Neural cell (in vitro differentiated cells): Measurements from ENCODE around the gene USP11. TPM values are rescaled to one million over a fixed set of nuclear protein-coding genes. Genes with fewer than 3 reads are reported as not detected.

Source experiments
- H2AFZ ChIP-seq: fragments of 200-600, 300-800 bp; sonication (generic), shearing (Covaris generic); 2 replicates; pipeline ENCODE4 v1.6.0; 2014; ENCODE audit warnings: low read depth, mild to moderate bottlenecking, antibody characterized with exemption, low read length, moderate library complexity
- H3F3A ChIP-seq: fragments of 200-600 bp; shearing (Covaris generic); 2 replicates; pipeline ENCODE4 v1.6.1; 2016; ENCODE audit warnings: mild to moderate bottlenecking, moderate library complexity, mixed read lengths, antibody characterized with exemption, low read length; ENCODE audit not compliant: insufficient read depth, poor library complexity, severe bottlenecking
- H3K27ac ChIP-seq: fragments of 200-600, 300-800 bp; sonication (generic), shearing (Covaris generic); 2 replicates; pipeline ENCODE4 v1.5.1; 2014; ENCODE audit warnings: mild to moderate bottlenecking, low read length, moderate library complexity
- H3K27me3 ChIP-seq: fragments of 300-800, 200-600 bp; sonication (generic), shearing (Covaris generic); 2 replicates; pipeline ENCODE4 v1.6.0; 2014; ENCODE audit warnings: mild to moderate bottlenecking, low read depth, low read length, moderate library complexity; ENCODE audit not compliant: insufficient read depth
- H3K36me3 ChIP-seq: fragments of 300-800, 200-600 bp; sonication (generic), shearing (Covaris generic); 2 replicates; pipeline ENCODE4 v1.5.1; 2014; ENCODE audit warnings: mild to moderate bottlenecking, antibody characterized with exemption, low read length, moderate library complexity; ENCODE audit not compliant: insufficient read depth
- H3K4me2 ChIP-seq: fragments of 300-800, 200-600 bp; sonication (generic), shearing (Covaris generic); 2 replicates; pipeline ENCODE4 v1.6.0; 2014; ENCODE audit warnings: mild to moderate bottlenecking, low read length
- H3K4me3 ChIP-seq: fragments of 300-800, 200-600 bp; sonication (generic), shearing (Covaris generic); 2 replicates; pipeline ENCODE4 v1.5.1; 2014; ENCODE audit warnings: mild to moderate bottlenecking, low read length, moderate library complexity
- H3K79me2 ChIP-seq: fragments of 200-600 bp; shearing (Covaris generic); replicated peaks from 2 replicates; pipeline ENCODE4 v1.6.0; 2014; ENCODE audit warnings: mild to moderate bottlenecking, low read length, moderate library complexity; ENCODE audit not compliant: insufficient read depth
- H3K9ac ChIP-seq: fragments of 300-800, 200-600 bp; sonication (generic), shearing (Covaris generic); 2 replicates; pipeline ENCODE4 v1.6.1; 2016; ENCODE audit warnings: mild to moderate bottlenecking, low read length, mixed read lengths
- H3K9me2 ChIP-seq: fragments of 200-600 bp; shearing (Covaris generic); 2 replicates; pipeline ENCODE4 v1.6.1; 2016; ENCODE audit warnings: mild to moderate bottlenecking, low read length, mixed read lengths; ENCODE audit not compliant: insufficient read depth
- H3K9me3 ChIP-seq: fragments of 200-600, 300-800 bp; sonication (generic), shearing (Covaris generic); 2 replicates; pipeline ENCODE4 v1.6.1; 2016; ENCODE audit warnings: mild to moderate bottlenecking, mixed run types, low read length, moderate library complexity, mixed read lengths
- H4K20me1 ChIP-seq: fragments of 200-600 bp; shearing (Covaris generic); 2 replicates; pipeline ENCODE4 v1.6.1; 2016; ENCODE audit warnings: mild to moderate bottlenecking, mixed run types; ENCODE audit not compliant: insufficient read depth
- EP300 ChIP-seq: fragments of 450-650 bp; conservative IDR thresholded peaks from 2 replicates; pipeline ENCODE4 v1.6.1; 2014; ENCODE audit warnings: antibody characterized with exemption, mild to moderate bottlenecking, moderate library complexity; ENCODE audit not compliant: poor library complexity, severe bottlenecking
- EZH2 ChIP-seq: fragments of 200-600, 300-800 bp; shearing (Covaris generic), sonication (generic); IDR thresholded peaks from 2 replicates; pipeline ENCODE4 v1.6.1; 2014; ENCODE audit warnings: antibody characterized with exemption, low read length, borderline replicate concordance, mild to moderate bottlenecking; ENCODE audit not compliant: insufficient read depth, poor library complexity, severe bottlenecking
- MXI1 ChIP-seq: fragments of 450-650 bp; conservative IDR thresholded peaks from 2 replicates; pipeline ENCODE4 v1.6.1; 2014; ENCODE audit warnings: antibody characterized with exemption, mild to moderate bottlenecking; ENCODE audit not compliant: poor library complexity, severe bottlenecking
- POLR2AphosphoS5 ChIP-seq: IDR thresholded peaks from 2 replicates; pipeline ENCODE4 v1.6.1; 2012
- RAD21 ChIP-seq: fragments of 450-650 bp; conservative IDR thresholded peaks from 2 replicates; pipeline ENCODE4 v1.6.1; 2014; ENCODE audit warnings: antibody characterized with exemption, mild to moderate bottlenecking, moderate library complexity
- SMC3 ChIP-seq: fragments of 450-650 bp; conservative IDR thresholded peaks from 2 replicates; pipeline ENCODE4 v1.6.1; 2014; ENCODE audit warnings: antibody characterized with exemption, mild to moderate bottlenecking, moderate library complexity; ENCODE audit not compliant: poor library complexity
- TAF1 ChIP-seq: IDR thresholded peaks from 2 replicates; pipeline ENCODE4 v1.6.1; 2012; ENCODE audit warnings: low read depth
- polyA plus RNA-seq: library from polyadenylated mRNA; depleted of rRNA; stranded (reverse); fragments of >200 nt; gene quantifications from 2 replicates; pipeline ENCODE4 v1.2.3, GENCODE V29; 2014
- TF ChIP-seq, protein P1 (sequence below): fragments of 450-650 bp; IDR thresholded peaks from 2 replicates; pipeline ENCODE4 v1.5.1; 2014; ENCODE audit warnings: antibody characterized with exemption, mild to moderate bottlenecking, moderate library complexity; ENCODE audit not compliant: poor library complexity, severe bottlenecking
- TF ChIP-seq, protein P2 (sequence below): IDR thresholded peaks from 2 replicates; pipeline ENCODE4 v1.6.1; 2012; ENCODE audit warnings: borderline replicate concordance

The USP11 gene
- polyA plus RNA-seq, 1 donor from 2014 or later, result 184 TPM

DNA sequence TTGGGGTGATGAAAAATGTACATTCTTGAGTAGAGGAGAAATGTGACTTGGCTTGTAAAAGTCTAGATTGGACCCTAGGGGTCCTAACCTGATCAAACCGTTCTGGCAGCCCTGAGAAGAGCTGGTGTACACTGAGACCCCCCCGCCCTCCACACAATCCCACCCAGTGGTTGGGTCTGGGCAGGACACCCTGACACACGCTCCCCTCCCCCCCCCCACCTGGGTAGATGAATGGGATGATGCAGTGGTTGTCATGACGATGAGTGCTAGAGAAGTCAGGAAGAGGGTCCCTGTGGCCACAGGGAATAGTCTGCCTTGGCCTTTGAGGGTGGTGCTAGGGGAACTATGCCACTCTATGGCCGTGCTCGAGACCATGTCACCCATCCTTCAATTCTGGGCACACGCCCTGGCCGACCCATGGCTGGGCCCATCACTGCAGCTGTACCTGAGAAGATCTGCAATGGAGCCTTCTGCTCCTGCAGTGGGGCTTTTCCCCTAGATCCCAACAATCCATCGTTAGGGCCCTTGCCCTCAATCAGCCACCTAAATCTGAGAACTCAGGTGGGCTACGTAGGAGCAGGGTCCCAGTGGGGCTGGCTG, 10.0 kb upstream of the USP11 start:
- H4K20me1 ChIP-seq, result no peaks in the 10 kb centered on the region
- H3K36me3 ChIP-seq, result no peaks in the 10 kb centered on the region
- peaks cover 30% of the 10 kb centered on the region for H3K79me2 ChIP-seq
- no peak overlapping the region for H3K27ac ChIP-seq
- no peaks in the 10 kb centered on the region for H3F3A ChIP-seq
- no peak overlapping the region for H3K4me3 ChIP-seq
- TF ChIP-seq RAD21 (no peak), EZH2 (no peak), EP300 (no peak), MXI1 (no peak), SMC3 (no peak), TAF1 (no peak), POLR2AphosphoS5 (no peak)
- TF ChIP-seq, protein P1, sequence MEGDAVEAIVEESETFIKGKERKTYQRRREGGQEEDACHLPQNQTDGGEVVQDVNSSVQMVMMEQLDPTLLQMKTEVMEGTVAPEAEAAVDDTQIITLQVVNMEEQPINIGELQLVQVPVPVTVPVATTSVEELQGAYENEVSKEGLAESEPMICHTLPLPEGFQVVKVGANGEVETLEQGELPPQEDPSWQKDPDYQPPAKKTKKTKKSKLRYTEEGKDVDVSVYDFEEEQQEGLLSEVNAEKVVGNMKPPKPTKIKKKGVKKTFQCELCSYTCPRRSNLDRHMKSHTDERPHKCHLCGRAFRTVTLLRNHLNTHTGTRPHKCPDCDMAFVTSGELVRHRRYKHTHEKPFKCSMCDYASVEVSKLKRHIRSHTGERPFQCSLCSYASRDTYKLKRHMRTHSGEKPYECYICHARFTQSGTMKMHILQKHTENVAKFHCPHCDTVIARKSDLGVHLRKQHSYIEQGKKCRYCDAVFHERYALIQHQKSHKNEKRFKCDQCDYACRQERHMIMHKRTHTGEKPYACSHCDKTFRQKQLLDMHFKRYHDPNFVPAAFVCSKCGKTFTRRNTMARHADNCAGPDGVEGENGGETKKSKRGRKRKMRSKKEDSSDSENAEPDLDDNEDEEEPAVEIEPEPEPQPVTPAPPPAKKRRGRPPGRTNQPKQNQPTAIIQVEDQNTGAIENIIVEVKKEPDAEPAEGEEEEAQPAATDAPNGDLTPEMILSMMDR, result no peak
- TF ChIP-seq, protein P2, sequence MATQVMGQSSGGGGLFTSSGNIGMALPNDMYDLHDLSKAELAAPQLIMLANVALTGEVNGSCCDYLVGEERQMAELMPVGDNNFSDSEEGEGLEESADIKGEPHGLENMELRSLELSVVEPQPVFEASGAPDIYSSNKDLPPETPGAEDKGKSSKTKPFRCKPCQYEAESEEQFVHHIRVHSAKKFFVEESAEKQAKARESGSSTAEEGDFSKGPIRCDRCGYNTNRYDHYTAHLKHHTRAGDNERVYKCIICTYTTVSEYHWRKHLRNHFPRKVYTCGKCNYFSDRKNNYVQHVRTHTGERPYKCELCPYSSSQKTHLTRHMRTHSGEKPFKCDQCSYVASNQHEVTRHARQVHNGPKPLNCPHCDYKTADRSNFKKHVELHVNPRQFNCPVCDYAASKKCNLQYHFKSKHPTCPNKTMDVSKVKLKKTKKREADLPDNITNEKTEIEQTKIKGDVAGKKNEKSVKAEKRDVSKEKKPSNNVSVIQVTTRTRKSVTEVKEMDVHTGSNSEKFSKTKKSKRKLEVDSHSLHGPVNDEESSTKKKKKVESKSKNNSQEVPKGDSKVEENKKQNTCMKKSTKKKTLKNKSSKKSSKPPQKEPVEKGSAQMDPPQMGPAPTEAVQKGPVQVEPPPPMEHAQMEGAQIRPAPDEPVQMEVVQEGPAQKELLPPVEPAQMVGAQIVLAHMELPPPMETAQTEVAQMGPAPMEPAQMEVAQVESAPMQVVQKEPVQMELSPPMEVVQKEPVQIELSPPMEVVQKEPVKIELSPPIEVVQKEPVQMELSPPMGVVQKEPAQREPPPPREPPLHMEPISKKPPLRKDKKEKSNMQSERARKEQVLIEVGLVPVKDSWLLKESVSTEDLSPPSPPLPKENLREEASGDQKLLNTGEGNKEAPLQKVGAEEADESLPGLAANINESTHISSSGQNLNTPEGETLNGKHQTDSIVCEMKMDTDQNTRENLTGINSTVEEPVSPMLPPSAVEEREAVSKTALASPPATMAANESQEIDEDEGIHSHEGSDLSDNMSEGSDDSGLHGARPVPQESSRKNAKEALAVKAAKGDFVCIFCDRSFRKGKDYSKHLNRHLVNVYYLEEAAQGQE, result no peak
- no peak overlapping the region for H2AFZ ChIP-seq
- no peaks in the 10 kb centered on the region for H3K27me3 ChIP-seq
- H3K9ac ChIP-seq, result no peak overlapping the region
- no peaks in the 10 kb centered on the region for H3K9me3 ChIP-seq
- H3K9me2 ChIP-seq, result no peaks in the 10 kb centered on the region
- no peak overlapping the region for H3K4me2 ChIP-seq

DNA sequence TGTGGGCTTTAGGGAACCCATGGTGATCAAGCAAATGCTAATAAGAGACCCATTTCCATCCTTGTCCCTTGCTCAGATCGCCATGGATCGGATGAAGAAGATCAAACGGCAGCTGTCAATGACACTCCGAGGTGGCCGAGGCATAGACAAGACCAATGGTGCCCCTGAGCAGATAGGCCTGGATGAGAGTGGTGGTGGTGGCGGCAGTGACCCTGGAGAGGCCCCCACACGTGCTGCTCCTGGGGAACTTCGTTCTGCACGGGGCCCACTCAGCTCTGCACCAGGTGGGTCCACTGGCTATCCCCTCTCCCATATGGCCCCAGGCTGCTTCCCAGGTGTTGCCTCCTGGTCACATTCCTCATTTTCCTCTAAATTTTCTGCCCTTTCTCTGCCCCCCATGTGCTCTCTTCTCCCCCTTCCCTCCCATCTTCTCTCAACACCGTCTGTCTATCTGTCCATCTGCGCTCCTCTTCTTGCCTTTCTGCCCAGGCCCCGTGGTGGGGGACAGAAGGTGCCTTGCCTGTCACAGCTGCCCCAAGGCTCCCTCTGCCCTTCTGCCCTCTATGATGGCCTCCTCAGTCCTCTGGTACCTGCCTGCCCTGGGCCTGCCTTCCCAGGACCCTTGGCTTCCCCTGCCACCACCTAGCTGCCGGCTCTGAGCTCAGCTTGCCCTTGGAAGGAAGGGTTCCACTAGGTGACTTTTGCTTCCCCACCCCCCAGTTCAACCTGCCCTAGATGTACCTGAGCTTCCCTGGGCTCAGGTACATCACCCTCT, 9.1 kb upstream of the USP11 start:
- no peak overlapping the region for H3K4me3 ChIP-seq
- H2AFZ ChIP-seq, result no peak overlapping the region
- no peaks in the 10 kb centered on the region for H3K9me3 ChIP-seq
- no peak overlapping the region for H3K27ac ChIP-seq
- H3K27me3 ChIP-seq, result no peaks in the 10 kb centered on the region
- H4K20me1 ChIP-seq, result no peaks in the 10 kb centered on the region
- no peak for TF ChIP-seq EZH2
- no peak overlapping the region for H3K9ac ChIP-seq
- H3K36me3 ChIP-seq, result no peaks in the 10 kb centered on the region
- H3K79me2 ChIP-seq, result peaks cover 30% of the 10 kb centered on the region
- H3K4me2 ChIP-seq, result no peak overlapping the region
- H3F3A ChIP-seq, result no peaks in the 10 kb centered on the region
- H3K9me2 ChIP-seq, result no peaks in the 10 kb centered on the region
